ENCODE results near the gene NUDT16L1. TPM values are rescaled to one million over a fixed set of nuclear protein-coding genes. Genes with fewer than 3 reads are reported as not detected.

NUDT16L1 gene
- polyA plus RNA-seq, 1 donor from 2014 or later = 125 TPM

DNA sequence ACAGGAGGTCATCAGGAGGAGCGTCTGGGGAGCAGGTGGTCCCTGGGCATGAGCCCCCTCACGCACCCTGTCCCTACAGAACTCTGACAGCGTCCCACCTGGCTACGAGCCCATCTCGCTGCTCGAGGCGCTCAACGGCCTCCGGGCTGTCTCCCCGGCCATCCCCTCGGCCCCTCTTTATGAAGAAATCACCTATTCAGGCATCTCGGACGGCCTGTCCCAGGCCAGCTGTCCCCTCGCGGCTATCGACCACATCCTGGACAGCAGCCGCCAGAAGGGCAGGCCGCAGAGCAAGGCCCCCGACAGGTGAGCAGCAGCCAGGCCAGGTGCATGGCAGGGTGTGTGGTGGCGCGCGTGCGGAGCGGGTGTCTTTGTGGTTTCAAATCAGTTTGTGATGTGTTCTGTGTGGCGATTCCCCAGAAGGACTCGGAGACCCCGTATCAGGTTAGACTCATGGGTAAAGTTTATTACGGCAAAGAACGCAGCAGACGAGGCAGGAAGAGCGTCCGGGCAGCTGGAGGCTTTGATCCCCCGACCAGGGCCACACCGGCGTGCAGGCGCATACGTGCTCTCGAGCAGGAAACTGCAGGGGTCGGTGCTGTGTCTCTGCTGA is 11.8 kb upstream of the NUDT16L1 start:
- Histone ChIP-seq H3K4me2 (ENCODE audit: low read length) (no peak overlapping the region), H3K9ac (ENCODE audit: low read length) (no peak overlapping the region), H3K9me3 (ENCODE audit: low read length) (no peaks in the 10 kb centered on the region), H2AFZ (ENCODE audit: low read depth, low read length) (no peak overlapping the region), H3K4me3 (ENCODE audit: low read length) (no peak overlapping the region), H3K27me3 (ENCODE audit: insufficient read depth, low read depth, low read length) (no peaks in the 10 kb centered on the region), H3K27ac (ENCODE audit: low read length) (no peak overlapping the region), H4K20me1 (ENCODE audit: insufficient read depth) (no peaks in the 10 kb centered on the region), H3K79me2 (replicated peaks; ENCODE audit: insufficient read depth, low read length) (no peaks in the 10 kb centered on the region), H3K9me2 (ENCODE audit: insufficient read depth, low read length) (no peaks in the 10 kb centered on the region), H3K36me3 (ENCODE audit: insufficient read depth, low read length) (no peaks in the 10 kb centered on the region), H3F3A (ENCODE audit: insufficient read depth, low read length, poor library complexity, severe bottlenecking) (no peaks in the 10 kb centered on the region)
- no peak for TF ChIP-seq TAF1 (IDR thresholded peaks at IDR 0.05; ENCODE audit: low read depth)
- TF ChIP-seq, protein P1, sequence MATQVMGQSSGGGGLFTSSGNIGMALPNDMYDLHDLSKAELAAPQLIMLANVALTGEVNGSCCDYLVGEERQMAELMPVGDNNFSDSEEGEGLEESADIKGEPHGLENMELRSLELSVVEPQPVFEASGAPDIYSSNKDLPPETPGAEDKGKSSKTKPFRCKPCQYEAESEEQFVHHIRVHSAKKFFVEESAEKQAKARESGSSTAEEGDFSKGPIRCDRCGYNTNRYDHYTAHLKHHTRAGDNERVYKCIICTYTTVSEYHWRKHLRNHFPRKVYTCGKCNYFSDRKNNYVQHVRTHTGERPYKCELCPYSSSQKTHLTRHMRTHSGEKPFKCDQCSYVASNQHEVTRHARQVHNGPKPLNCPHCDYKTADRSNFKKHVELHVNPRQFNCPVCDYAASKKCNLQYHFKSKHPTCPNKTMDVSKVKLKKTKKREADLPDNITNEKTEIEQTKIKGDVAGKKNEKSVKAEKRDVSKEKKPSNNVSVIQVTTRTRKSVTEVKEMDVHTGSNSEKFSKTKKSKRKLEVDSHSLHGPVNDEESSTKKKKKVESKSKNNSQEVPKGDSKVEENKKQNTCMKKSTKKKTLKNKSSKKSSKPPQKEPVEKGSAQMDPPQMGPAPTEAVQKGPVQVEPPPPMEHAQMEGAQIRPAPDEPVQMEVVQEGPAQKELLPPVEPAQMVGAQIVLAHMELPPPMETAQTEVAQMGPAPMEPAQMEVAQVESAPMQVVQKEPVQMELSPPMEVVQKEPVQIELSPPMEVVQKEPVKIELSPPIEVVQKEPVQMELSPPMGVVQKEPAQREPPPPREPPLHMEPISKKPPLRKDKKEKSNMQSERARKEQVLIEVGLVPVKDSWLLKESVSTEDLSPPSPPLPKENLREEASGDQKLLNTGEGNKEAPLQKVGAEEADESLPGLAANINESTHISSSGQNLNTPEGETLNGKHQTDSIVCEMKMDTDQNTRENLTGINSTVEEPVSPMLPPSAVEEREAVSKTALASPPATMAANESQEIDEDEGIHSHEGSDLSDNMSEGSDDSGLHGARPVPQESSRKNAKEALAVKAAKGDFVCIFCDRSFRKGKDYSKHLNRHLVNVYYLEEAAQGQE (IDR thresholded peaks at IDR 0.05; ENCODE audit: borderline replicate concordance) = no peak
- no peak for TF ChIP-seq EP300 (conservative IDR thresholded peaks at IDR 0.05; ENCODE audit: poor library complexity, severe bottlenecking)
- TF ChIP-seq RAD21 (conservative IDR thresholded peaks at IDR 0.05) = no peak
- TF ChIP-seq SMC3 (conservative IDR thresholded peaks at IDR 0.05; ENCODE audit: poor library complexity) = no peak
- TF ChIP-seq POLR2AphosphoS5 (IDR thresholded peaks at IDR 0.05) = no peak
- TF ChIP-seq, protein P2, sequence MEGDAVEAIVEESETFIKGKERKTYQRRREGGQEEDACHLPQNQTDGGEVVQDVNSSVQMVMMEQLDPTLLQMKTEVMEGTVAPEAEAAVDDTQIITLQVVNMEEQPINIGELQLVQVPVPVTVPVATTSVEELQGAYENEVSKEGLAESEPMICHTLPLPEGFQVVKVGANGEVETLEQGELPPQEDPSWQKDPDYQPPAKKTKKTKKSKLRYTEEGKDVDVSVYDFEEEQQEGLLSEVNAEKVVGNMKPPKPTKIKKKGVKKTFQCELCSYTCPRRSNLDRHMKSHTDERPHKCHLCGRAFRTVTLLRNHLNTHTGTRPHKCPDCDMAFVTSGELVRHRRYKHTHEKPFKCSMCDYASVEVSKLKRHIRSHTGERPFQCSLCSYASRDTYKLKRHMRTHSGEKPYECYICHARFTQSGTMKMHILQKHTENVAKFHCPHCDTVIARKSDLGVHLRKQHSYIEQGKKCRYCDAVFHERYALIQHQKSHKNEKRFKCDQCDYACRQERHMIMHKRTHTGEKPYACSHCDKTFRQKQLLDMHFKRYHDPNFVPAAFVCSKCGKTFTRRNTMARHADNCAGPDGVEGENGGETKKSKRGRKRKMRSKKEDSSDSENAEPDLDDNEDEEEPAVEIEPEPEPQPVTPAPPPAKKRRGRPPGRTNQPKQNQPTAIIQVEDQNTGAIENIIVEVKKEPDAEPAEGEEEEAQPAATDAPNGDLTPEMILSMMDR (IDR thresholded peaks at IDR 0.05; ENCODE audit: poor library complexity, severe bottlenecking) = no peak
- no peak for TF ChIP-seq EZH2 (IDR thresholded peaks at IDR 0.05; ENCODE audit: borderline replicate concordance, insufficient read depth, low read length, poor library complexity, severe bottlenecking)
- TF ChIP-seq MXI1 (conservative IDR thresholded peaks at IDR 0.05; ENCODE audit: poor library complexity, severe bottlenecking) = no peak

DNA sequence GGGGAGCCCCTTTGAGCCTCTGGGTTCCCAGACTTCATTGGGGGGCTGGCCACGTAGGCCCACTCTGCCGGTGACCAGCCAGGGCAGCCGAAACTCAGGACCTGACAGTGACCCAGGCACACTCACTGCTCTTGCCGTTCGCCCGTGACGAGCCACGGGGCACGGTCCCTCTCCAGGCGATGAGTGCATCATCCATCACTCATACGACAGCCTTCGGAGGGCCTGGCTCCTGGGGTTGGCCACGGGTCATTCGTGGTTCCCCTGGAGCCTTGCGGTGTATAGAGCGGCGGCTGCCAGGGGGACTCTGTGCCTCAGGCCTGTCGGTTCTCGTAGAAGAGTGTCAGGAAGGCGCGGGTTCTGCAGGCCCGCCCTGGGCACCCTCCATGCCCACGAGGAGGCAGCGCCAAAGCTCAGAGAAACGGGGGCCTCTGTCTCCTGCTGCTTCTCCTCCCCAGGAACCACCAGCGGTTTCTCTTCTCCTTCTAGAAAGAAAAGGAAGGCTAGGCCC is 11.2 kb upstream of the NUDT16L1 start:
- Histone ChIP-seq H3K36me3 (ENCODE audit: insufficient read depth, low read length) (no peaks in the 10 kb centered on the region), H3K4me2 (ENCODE audit: low read length) (no peak overlapping the region), H3K9me3 (ENCODE audit: low read length) (no peaks in the 10 kb centered on the region), H3K27me3 (ENCODE audit: insufficient read depth, low read depth, low read length) (no peaks in the 10 kb centered on the region), H3F3A (ENCODE audit: insufficient read depth, low read length, poor library complexity, severe bottlenecking) (no peaks in the 10 kb centered on the region), H2AFZ (ENCODE audit: low read depth, low read length) (no peak overlapping the region), H3K4me3 (ENCODE audit: low read length) (no peak overlapping the region), H3K79me2 (replicated peaks; ENCODE audit: insufficient read depth, low read length) (no peaks in the 10 kb centered on the region), H4K20me1 (ENCODE audit: insufficient read depth) (no peaks in the 10 kb centered on the region), H3K9ac (ENCODE audit: low read length) (no peak overlapping the region), H3K27ac (ENCODE audit: low read length) (no peak overlapping the region), H3K9me2 (ENCODE audit: insufficient read depth, low read length) (no peaks in the 10 kb centered on the region)
- TF ChIP-seq POLR2AphosphoS5 (IDR thresholded peaks at IDR 0.05) (no peak), EP300 (conservative IDR thresholded peaks at IDR 0.05; ENCODE audit: poor library complexity, severe bottlenecking) (no peak)
